Effector memory CD4-positive, alpha-beta T cell (primary cell): ENCODE data around the gene MICU1.
"Not testable (repeated sequence)": the region's sequence is repeated elsewhere in the genome, so short reads cannot be mapped to it uniquely, and the experiment has no call there.

ENCODE experiments used
- DNase-seq, 3 donors: peaks; one replicate each; pipeline ENCODE4 v3.0.0-alpha.2; 2020
- H3K27ac ChIP-seq: 2 replicates; pipeline ENCODE4 v1.7.0; 2013; ENCODE audit warnings: mild to moderate bottlenecking, low read length, moderate library complexity; ENCODE audit not compliant: insufficient read depth, poor library complexity, severe bottlenecking
- H3K27me3 ChIP-seq: replicated peaks from 2 replicates; pipeline ENCODE4 v1.7.0; 2013; ENCODE audit warnings: mild to moderate bottlenecking, low read length; ENCODE audit not compliant: insufficient read depth, control insufficient read depth, poor library complexity, severe bottlenecking
- H3K36me3 ChIP-seq: 2 replicates; pipeline ENCODE4 v1.7.0; 2013; ENCODE audit warnings: mild to moderate bottlenecking, low read length, moderate library complexity; ENCODE audit not compliant: control insufficient read depth, insufficient read depth
- H3K4me1 ChIP-seq: 2 replicates; pipeline ENCODE4 v1.7.0; 2013; ENCODE audit warnings: low read length, mild to moderate bottlenecking; ENCODE audit not compliant: control insufficient read depth, insufficient read depth, poor library complexity, severe bottlenecking
- H3K4me3 ChIP-seq: 2 replicates; pipeline ENCODE4 v1.7.0; 2013; ENCODE audit warnings: low read length, low read depth, mild to moderate bottlenecking; ENCODE audit not compliant: insufficient read depth, poor library complexity, severe bottlenecking
- H3K9me3 ChIP-seq: 2 replicates; pipeline ENCODE4 v1.7.0; 2013; ENCODE audit warnings: mild to moderate bottlenecking, low read length, moderate library complexity; ENCODE audit not compliant: control insufficient read depth

The MICU1 gene

DNA sequence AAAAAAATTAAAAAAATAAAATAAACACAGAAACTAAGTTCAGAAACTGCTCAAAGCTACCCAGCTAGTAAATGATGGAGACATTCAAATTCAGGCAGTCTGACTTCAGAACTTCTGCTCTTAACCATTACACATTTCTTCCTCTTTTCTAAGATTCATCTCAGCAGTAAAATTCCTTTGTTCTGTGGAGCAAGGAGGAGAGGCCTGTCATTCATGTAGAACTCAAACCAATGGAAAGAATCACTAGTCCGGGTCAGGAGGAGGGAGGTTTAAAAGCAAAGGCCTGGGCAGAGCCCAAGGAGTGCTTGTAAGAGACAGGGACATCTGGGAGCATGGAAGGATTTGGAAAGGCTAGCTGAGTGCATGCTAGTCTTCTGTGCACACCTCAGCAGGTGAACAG, 233.3 kb downstream of the MICU1 start:
- H3K36me3 ChIP-seq: no peaks in the 10 kb centered on the region
- H3K4me3 ChIP-seq: no peak overlapping the region
- H3K4me1 ChIP-seq: no peaks in the 10 kb centered on the region
- no peak overlapping the region for H3K27ac ChIP-seq
- no peaks in the 10 kb centered on the region for H3K9me3 ChIP-seq
- DNase-seq: no peak
- no peaks in the 10 kb centered on the region for H3K27me3 ChIP-seq

DNA sequence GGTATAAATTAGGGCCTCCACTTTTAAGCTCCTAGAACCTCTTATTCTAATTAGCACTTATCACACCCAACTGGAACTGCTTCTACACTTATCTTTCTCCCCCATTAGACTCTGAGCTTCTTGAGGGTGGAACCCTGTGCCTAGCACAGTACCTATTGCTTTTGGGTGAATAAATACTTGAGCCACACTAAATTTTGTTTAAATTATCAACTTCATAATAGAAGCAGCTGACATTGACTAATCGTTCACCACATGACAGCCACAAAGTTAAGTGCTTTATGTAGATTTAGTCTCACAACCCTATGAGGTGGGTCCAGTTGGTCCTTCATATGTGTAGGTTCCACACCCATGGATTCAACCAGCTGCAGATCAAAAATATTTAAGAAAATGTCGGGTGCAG, 235.1 kb downstream of the MICU1 start:
- Histone ChIP-seq H3K36me3 (no peaks in the 10 kb centered on the region), H3K27ac (no peak overlapping the region), H3K27me3 (no peaks in the 10 kb centered on the region), H3K4me3 (no peak overlapping the region), H3K4me1 (no peaks in the 10 kb centered on the region), H3K9me3 (no peaks in the 10 kb centered on the region)
- DNase-seq: no peak

DNA sequence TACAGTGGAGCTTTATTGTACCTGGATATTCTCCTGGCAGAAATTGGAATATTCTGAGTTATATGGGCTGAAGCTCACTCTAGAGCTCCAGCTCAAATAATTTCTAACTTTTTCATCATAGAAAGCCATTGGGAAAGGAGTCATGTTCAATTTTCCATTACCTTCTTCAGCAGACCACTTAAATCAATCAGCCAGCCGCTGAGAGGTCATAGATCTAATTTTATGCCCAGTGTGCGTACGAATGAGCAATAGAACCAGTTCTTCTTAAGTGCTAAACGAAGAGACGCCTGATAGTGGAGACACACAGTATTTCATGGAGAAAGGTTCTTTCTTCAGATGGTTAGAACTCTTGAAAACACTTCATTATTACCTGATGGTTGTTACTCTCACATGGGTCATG, 236.2 kb downstream of the MICU1 start:
- H3K4me3 ChIP-seq: no peak overlapping the region
- H3K4me1 ChIP-seq: no peaks in the 10 kb centered on the region
- H3K9me3 ChIP-seq: no peaks in the 10 kb centered on the region
- DNase-seq: no peak
- no peaks in the 10 kb centered on the region for H3K27me3 ChIP-seq
- no peak overlapping the region for H3K27ac ChIP-seq
- no peaks in the 10 kb centered on the region for H3K36me3 ChIP-seq

DNA sequence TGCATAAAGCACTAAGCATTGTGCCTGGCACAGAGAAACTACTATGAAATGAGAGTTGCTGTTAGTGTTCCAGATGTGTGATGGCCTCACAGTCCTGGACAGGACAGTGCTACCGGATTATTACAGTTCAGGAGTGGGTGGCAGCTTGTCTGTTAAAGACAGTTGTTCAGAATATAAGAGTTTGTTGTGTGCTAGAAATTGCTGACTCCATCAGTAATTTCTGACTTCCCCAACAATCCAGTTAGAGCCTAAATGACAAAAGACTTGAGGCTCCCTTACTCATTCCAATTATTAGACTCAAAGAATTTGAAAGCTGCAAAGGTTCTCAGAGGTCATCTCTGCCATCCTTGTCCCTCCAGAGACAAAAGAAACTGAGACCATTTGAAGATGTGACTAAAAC, 236.9 kb downstream of the MICU1 start:
- Histone ChIP-seq H3K27me3 (no peaks in the 10 kb centered on the region), H3K4me3 (no peak overlapping the region), H3K27ac (no peak overlapping the region), H3K4me1 (no peaks in the 10 kb centered on the region), H3K36me3 (no peaks in the 10 kb centered on the region), H3K9me3 (no peaks in the 10 kb centered on the region)
- no peak for DNase-seq

DNA sequence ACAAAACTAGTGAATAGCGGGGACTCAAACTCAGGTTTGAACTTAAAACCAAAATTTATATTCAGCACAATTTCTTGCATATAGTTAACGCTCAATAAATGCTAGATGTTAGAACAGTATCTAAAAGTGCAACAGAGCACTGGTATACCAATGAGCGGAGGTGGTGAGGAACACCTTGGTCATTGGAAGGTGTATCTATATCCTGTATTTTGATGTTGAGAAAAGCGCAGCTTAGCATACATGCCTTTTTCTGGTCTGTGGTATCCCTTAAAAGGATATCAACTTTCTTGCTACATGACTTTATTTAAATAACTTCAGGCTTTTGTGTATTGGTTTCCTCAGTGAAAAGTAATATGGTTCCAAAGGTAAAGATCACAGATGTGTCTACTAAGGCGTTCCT, 237.8 kb downstream of the MICU1 start:
- H3K9me3 ChIP-seq: no peaks in the 10 kb centered on the region
- DNase-seq: no peak
- no peaks in the 10 kb centered on the region for H3K4me1 ChIP-seq
- H3K36me3 ChIP-seq: no peaks in the 10 kb centered on the region
- H3K4me3 ChIP-seq: no peak overlapping the region
- H3K27me3 ChIP-seq: no peaks in the 10 kb centered on the region
- H3K27ac ChIP-seq: no peak overlapping the region

DNA sequence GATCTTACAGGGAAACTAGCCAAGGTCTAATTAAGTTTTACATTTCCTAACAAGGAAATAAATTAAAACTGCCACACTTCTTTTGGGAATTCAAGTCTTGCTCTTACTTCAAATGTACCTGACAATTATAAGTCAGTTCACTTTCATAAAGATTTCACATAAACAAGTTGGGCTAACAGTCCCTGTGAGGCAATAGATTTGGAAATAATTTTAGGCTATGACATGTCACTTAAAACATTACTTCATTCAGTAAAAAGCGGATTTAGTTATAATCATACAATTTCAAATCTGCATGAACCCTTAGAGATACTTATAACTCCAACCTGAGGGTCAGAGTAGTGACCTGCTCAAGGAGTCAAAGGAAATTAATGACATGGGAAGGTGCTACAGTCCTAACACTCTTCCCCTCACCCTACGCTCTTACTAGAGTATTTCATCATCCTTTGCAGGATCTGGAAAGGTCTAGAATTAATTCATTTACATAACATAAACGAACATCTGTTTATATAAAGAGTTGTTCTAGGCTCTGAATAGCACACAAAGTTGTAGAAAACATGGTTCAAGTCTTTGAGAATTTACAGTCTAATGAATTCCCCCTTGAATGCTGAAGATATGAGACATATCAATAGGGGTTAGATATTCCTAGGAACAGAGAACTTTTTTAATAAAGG, 238.8 kb downstream of the MICU1 start:
- Histone ChIP-seq H3K4me1 (no peaks in the 10 kb centered on the region), H3K27ac (no peak overlapping the region)
- DNase-seq: no peak

DNA sequence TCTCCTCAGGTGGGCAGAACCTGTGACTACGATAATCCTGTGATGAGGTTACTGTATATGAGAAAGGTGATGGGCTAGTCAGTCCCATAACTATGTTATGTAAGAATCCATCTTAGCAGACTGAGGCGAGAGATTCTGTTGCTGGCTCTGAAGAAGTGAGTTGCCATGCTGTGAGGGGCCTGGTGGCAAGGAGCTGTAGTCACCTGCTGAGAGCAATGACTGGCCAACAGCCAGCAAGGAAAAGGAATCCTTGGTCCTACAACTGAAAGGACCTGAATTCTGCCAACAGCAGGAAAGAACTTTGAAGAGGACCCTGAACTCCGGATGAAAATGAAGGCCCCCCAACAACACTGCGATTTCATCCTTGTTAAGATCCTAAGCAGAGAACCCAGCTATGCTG, 240.2 kb downstream of the MICU1 start:
- no peak overlapping the region for H3K27ac ChIP-seq
- H3K4me3 ChIP-seq: no peak overlapping the region

More for the DNA sequence above, 238.8 kb downstream of the MICU1 start:
- no peak overlapping the region for H3K4me3 ChIP-seq
- no peaks in the 10 kb centered on the region for H3K36me3 ChIP-seq
- no peaks in the 10 kb centered on the region for H3K9me3 ChIP-seq
- H3K27me3 ChIP-seq: no peaks in the 10 kb centered on the region

DNA sequence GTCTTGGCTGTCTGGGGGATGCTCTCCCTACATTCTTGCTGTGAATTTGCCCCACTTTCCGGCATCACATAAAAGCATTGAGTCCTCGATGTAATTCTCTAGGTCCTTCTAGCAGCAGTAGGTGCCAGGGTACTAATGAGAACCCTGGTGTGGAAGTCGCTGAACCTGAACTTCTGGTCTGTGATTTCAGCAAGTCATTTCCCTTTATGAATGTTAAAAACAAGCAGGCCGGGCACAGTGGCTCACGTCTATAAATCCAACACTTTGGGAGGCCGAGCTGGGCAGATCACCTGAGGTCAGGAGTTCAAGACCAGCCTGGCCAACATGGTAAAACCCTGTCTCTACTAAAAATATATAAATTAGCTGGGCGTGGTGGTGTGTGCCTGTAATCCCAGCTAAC, 240.9 kb downstream of the MICU1 start:
- not testable (repeated sequence) for DNase-seq, H3K27ac ChIP-seq, H3K27me3 ChIP-seq

More for the DNA sequence above, 240.2 kb downstream of the MICU1 start:
- H3K4me1 ChIP-seq: no peaks in the 10 kb centered on the region
- H3K9me3 ChIP-seq: no peaks in the 10 kb centered on the region
- no peaks in the 10 kb centered on the region for H3K27me3 ChIP-seq
- no peak for DNase-seq
- H3K36me3 ChIP-seq: no peaks in the 10 kb centered on the region

DNA sequence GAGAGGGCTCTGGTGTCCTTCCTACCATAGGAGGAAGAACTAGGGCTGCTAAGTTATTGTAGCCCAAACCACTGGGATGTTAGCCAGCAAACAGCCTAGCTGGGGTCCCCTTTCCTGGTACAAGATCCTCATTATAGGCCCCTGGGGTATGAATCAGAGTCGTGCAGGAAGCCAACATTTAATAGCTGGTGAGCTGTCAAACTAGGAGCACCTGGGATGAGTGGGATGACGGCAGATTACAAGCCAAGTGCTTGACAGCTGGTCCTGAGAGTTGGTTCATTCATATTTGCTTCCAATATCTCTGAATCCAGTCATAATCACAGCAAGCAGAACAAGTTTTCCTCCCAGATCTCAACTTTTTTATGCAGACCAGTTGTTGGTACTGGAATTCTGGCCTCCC, 246.1 kb downstream of the MICU1 start:
- DNase-seq: no peak
- no peak overlapping the region for H3K27ac ChIP-seq
- no peak overlapping the region for H3K4me3 ChIP-seq
- H3K36me3 ChIP-seq: peaks cover 4% of the 10 kb centered on the region
- no peaks in the 10 kb centered on the region for H3K9me3 ChIP-seq
- no peaks in the 10 kb centered on the region for H3K4me1 ChIP-seq
- no peaks in the 10 kb centered on the region for H3K27me3 ChIP-seq

More for the DNA sequence above, 240.9 kb downstream of the MICU1 start:
- not testable (repeated sequence) for H3K4me1 ChIP-seq, H3K4me3 ChIP-seq, H3K9me3 ChIP-seq, H3K36me3 ChIP-seq

DNA sequence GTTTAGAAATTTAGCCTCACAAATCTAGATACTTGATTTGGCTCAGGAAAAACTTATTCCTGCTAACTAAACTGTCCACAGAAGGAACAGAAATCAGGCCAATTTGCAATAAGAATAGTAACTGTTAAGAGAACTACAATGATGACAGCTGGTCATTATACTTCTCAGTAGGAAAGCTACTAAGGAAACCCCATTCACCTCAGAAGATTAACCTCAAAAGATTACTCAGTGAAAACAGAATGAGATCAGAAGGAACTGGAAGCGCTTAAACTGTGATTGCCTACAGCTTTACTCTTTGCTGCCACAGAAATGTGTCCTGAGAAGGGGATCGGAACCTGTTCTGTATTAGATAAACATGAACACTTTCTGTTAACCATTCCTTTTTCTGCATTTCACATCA, 246.8 kb downstream of the MICU1 start:
- DNase-seq: no peak
- peaks cover 4% of the 10 kb centered on the region for H3K36me3 ChIP-seq
- no peaks in the 10 kb centered on the region for H3K4me1 ChIP-seq

More for the DNA sequence above, 246.8 kb downstream of the MICU1 start:
- H3K9me3 ChIP-seq: no peaks in the 10 kb centered on the region
- no peaks in the 10 kb centered on the region for H3K27me3 ChIP-seq
- no peak overlapping the region for H3K4me3 ChIP-seq
- no peak overlapping the region for H3K27ac ChIP-seq
